ENCODE data around the gene RARB.

DNA sequence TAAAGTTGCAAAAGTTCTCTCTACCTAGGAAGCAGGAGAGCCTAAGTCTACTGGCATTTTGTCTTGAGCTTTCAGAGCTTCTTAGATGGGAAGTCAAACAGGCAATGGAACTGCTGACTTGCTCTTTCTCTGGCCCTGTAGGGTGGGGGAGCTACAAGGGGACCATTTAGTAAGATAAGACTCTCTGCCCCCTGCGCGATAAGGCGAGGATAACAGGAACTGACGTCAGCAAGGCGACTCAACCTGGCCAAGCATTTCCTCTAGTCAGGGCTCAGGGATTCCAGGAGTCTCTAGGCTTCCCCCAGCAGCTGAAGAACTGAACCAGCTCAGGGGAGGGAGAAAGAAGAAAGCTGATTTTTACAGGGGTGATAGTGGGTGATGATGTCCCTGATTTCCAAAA is 5.8 kb downstream of the RARB start:
- TF ChIP-seq, protein P1, sequence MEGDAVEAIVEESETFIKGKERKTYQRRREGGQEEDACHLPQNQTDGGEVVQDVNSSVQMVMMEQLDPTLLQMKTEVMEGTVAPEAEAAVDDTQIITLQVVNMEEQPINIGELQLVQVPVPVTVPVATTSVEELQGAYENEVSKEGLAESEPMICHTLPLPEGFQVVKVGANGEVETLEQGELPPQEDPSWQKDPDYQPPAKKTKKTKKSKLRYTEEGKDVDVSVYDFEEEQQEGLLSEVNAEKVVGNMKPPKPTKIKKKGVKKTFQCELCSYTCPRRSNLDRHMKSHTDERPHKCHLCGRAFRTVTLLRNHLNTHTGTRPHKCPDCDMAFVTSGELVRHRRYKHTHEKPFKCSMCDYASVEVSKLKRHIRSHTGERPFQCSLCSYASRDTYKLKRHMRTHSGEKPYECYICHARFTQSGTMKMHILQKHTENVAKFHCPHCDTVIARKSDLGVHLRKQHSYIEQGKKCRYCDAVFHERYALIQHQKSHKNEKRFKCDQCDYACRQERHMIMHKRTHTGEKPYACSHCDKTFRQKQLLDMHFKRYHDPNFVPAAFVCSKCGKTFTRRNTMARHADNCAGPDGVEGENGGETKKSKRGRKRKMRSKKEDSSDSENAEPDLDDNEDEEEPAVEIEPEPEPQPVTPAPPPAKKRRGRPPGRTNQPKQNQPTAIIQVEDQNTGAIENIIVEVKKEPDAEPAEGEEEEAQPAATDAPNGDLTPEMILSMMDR (IDR thresholded peaks at IDR 0.05), result no peak
- TF ChIP-seq POLR2A (IDR thresholded peaks at IDR 0.05), result no peak
- TF ChIP-seq POLR2AphosphoS5 (IDR thresholded peaks at IDR 0.05), result no peak
